ENCODE measurements around the gene DPRX.
"Not testable (repeated sequence)": the region's sequence is repeated elsewhere in the genome, so short reads cannot be mapped to it uniquely, and the experiment has no call there.

DPRX gene

DNA sequence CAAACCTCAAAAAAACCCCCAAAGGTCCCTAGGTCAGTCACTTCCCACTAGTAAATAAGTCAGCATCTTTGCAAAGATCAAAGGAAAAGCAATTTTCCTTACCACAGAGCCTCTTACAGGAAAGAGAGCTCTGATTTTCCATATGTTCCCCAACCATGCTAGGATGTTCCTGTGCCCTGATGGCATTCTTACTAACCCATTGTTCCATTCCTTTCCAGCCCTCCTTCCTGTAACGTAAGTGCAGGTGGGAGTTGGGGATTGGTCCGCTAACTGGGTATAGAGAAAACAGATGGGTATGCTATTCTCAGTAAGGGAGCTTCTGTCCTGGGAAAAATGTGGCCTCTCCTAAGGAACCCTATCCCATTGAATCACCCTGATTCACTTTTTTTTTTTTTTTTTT is 14.3 kb downstream of the DPRX start:
- no peak for DNase-seq (ENCODE audit: low spot score)
- no peak for FAIRE-seq

DNA sequence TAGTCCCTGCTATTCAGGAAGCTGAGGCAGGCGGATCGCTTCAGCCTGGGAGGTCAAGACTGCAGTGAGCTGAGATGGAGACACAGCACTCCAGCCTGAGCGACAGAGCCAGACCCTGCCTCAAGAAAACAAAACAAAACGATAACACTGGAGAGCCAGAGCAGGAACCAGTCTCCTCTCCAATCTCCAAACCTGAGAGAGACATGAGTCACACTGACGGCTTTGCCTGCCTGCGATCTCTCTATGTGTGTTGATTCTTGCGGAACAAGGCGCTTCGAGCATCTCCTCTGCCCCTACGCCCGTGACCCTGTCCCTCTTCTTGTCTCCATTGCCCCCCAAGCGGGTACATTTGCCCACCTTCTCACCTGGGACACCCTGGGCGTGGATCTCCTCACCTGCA is 15.6 kb downstream of the DPRX start:
- FAIRE-seq = no peak

DNA sequence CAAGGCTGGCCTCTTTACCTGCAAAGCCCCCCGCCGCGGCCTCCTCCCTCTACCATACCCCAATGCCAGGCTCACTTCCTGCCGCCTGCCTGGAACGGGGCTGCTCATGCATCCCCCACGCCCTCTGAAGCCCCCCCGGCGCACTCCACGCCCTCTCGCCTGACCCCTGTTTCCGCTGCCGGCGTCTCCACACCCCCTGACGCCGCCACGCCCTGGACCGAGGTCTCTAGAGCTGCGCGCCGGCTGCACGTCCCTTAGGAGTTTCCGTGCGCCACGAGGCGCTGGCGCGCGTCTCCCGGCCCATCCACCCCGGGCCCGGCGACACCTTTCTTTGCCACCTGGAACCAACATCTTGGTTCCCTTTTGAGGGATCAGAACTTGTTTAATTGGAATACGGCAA is 16.0 kb downstream of the DPRX start:
- no peak for FAIRE-seq

More for the DNA sequence above, 15.6 kb downstream of the DPRX start:
- no peak for DNase-seq (ENCODE audit: low spot score)

DNA sequence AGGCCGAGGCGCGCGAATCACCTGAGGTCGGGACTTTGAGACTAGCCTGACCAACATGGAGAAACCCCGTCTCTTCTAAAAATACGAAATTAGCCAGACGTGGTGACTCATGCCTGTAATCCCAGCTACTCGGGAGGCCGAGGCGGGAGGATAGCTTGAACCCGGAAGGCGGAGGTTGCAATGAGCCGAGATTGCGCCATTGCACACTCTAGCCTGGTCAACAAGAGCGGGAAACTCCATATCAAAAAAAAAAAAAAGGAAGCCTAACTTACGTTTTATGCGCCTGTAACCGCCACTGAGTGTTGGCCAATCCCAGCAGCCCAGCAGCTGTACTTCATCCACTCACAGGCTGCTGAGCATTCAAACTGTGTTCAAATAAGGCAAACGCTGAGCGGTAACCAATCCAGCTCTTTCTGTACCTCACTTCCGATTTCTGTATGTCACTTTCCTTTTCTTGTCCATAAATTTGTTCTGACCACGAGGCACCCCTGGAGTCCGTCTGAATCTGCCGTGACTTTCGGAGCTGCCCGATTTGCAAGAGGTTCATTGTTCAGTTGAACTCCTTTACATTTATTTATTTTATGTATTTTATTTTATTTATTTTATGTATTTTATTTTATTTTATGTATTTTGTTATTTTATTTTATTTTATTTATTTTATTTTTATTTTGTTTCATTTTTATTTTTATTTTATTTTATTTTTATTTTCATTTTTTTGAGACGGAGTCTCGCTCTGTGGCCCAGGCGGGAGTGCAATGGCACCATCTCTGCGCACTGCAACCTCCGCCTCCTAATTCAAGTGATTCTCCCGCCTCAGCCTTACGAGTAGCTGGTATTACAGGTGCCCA is 18.2 kb downstream of the DPRX start:
- no peak for FAIRE-seq
- no peak for DNase-seq (ENCODE audit: low spot score)

More for the DNA sequence above, 16.0 kb downstream of the DPRX start:
- DNase-seq (ENCODE audit: low spot score) = no peak

DNA sequence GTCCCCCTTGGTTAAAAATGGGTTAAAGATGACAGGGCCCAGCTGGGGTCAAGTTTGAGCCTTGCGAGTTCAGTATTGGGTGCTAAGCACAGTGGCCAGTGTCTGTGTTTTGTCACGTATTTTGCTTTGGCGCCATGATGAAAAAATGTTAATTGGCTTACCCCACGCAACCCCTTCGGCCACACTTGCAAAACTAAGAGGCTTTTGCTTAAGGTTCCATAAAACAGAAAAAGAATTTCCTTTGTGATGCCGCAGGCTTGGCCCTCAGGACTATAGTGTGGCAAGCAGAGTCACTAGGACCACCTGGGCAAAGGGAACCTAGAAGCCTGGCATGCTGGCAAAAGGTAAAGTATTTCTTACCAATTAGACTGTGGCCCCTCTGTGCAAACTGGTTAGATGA is 20.7 kb downstream of the DPRX start:
- FAIRE-seq (no peak), DNase-seq (ENCODE audit: low spot score) (no peak)

DNA sequence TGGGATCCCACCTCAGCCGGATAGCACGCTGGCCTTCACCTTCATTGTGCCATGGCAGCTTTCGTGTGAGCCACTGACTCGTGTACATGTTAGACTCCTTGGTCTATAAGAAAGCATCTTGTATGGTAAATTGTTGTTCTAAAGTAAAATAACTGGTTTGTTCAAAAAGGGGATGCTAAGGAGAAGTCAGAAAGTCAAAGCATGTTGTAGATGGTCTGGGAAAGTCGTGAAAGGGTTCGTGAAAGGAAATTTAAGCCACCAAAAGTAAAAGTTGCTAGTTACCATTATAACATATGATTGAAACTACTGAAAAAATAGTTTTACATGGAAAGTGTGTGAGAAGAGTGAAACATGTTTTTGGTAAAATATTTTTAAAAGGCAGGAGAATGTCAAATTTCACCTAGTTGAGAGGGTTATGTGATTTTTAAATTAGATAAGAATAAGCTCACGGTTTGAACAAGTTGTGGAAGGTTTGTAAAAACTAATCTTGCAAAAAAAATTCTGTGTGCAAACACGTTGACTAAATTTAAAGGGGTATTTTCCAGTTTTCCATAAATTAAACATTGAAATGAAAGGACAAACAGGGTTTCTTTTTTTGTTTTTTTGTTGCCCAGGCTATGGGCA is 23.4 kb downstream of the DPRX start:
- FAIRE-seq (no peak), DNase-seq (ENCODE audit: low spot score) (no peak)

DNA sequence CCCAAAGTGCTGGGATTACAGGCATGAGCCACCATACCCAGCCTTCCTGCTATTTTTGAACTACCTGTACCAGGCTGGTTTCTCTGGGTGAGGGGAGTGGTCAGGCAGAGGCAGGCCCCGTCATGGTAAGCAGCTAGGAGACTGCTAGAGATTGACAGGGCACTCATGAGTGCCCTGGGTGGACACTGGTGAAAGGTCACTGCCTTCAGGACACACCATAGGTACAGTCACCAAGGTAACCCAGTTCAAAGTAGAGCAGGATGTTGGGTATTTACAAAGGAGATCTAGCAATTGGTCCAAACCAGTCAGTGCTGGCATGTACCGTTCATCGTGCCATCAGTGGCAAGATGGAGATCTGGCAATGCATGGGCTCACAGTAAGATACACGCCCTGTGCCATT is 25.5 kb downstream of the DPRX start:
- no peak for DNase-seq (ENCODE audit: low spot score)
- no peak for FAIRE-seq

DNA sequence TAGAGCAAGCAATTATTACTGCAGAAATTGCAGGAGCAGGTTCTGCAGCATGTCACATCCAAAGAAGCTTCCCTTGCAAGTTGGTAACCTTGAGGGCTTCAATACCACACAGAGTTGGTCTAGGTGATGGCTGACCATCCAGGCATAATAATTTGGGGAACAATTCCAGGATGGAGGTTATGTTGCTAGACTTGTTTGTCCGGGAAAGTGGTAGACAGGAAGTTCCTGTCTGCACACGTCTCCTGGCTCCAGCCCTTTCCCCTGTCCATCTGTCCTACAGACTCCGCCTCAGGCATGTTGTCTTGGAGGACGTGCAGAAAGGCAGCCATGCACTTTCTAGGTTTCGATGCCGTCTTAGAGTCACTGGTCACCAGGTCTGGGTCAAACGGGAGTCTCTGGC is 26.0 kb downstream of the DPRX start:
- no peak for FAIRE-seq
- DNase-seq (ENCODE audit: low spot score) = no peak

DNA sequence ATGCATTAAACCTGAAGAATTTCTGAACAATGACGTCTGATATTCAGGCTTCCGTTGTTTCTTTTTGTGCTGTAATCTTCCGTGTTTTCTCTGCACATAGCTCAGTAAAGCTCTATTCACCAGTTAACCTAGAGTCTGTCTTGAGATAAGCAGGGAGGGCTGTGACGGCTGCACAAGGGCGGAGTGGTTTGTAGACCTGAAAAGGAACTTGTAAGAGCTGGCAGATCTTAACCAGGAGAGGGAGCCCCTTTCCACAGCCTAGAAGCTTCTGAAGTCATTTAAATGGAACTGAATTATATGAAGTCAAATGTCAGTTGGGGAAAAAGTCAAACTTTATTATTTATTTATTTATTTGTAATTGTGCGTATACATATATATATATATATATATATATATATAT is 27.5 kb downstream of the DPRX start:
- FAIRE-seq = no peak
- no peak for DNase-seq (ENCODE audit: low spot score)

DNA sequence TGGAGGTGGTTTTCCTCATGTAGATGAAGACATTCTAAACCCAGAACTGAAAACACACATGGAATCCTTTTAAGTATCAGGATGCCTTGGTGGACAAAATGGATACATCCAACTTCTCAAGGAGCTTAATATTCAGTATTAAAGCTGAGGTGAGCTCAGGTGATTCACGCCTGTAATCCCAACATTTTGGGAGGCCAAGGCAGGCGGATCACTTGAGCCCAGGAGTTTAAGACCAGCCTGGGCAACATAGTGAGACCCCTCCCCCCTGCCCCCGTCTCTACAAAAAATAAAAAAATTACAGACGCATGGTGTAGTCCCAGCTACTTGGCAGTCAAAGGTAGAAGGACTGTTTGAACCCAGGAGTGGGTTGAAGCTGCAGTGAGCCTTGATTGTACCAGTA is 28.8 kb downstream of the DPRX start:
- DNase-seq (ENCODE audit: low spot score) (no peak), FAIRE-seq (no peak)

DNA sequence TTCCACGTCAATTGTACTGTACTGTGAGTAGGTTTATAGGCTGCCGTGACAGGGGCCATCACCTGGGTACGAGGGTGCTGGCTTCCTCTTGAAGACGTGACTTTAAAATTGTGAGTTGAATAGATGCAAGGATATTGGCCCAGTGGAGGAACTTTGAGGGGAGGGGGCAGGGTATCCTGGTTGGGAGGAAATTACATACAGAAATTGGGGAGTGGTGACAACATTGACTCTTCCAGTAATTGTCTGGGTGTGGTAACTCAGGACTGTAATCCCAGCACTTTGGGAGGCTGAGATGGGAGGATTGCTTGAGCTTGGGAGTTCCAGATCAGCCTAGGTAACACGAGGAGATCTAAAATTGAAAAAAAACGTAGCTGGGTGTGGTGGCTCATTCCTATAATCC is 30.4 kb downstream of the DPRX start:
- FAIRE-seq (no peak), DNase-seq (ENCODE audit: low spot score) (no peak)

DNA sequence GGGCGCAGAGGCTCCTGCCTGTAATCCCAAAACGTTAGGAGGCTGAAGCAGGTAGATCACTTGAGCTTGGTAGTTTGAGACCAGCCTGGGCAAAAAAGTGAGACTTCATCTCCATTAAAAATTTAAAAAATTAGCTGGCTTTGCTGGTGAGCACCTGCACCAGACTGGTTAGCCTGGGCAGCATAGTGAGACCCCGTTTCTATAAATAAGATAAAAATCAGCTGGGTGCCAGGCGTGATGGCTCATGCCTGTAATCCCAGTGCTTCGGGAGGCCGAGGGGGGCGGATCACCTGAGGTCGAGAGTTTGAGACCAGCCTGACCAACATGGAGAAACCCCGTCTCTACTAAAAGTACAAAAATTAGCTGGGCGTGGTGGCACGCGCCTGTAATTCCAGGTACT is 32.4 kb downstream of the DPRX start:
- FAIRE-seq = no peak
- no peak for DNase-seq (ENCODE audit: low spot score)

DNA sequence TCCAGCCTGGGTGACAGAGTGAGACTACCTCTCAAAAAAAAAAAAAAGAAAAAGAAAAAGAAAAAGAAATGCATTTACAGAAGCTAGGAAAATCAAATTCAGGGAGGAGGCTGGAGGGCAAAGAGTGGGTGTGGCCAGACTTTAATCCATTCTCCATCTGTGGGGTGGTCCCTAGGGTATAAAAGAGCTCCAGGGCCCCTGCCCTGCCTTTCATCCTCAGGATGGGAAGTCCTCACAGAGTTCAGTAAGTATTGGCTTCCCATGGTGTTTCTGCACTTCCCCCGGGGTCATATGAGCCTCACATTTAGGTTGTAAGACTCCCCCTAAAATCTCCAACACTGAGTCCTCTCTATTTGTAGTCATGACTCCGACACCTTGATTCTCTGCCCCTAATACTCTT is 33.0 kb downstream of the DPRX start:
- FAIRE-seq (no peak), DNase-seq (ENCODE audit: low spot score) (no peak)

DNA sequence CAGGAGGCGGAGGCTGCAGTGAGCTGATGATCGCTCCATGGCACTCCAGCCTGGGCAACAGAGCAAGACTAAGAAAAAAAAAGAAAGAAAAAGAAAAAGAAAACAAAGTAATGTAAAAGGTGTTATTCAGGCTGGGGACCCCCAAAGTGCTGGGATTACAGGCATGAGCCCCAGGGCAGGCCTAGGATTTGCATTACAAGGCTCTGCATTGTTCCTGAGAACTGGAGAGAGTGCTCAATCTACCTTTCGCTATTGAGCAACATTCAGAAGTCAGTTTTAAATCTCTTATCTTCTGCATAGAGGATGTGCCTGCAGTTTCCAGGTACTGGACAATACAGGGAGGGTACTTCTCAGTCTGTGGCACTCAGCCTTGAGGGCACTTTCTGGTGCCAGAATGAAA is 34.5 kb downstream of the DPRX start:
- not testable (repeated sequence) for FAIRE-seq; DNase-seq (ENCODE audit: low spot score)

DNA sequence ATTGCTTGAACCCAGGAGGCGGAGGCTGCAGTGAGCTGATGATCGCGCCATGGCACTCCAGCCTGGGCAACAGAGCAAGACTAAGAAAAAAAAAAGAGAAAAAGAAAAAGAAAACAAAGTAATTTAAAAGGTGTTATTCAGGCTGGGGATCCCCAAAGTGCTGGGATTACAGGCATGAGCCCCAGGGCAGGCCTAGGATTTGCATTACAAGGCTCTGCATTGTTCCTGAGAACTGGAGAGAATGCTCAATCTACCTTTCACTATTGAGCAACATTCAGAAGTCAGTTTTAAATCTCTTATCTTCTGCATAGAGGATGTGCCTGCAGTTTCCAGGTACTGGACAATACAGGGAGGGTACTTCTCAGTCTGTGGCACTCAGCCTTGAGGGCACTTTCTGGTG is 37.0 kb downstream of the DPRX start:
- not testable (repeated sequence) for FAIRE-seq; DNase-seq (ENCODE audit: low spot score)

DNA sequence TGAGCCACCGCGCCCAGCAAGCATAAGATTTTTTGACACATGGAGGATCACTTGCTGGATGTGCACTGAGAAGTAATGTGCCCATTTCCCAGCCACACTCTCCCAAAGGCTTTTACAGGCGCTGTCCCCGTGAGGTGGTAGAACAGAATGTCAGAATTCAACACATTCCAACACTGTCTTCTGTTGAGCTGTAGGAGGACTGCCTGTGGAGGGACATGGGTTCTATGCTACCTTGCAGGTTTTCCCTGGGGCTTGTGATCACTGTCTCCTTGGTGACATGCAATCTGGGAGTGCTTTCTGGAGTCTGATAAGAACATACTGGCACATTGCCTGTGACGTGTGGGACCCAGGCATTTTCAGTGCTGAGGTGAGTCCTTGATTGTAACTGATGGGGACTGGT is 38.5 kb downstream of the DPRX start:
- DNase-seq (ENCODE audit: low spot score) = no peak
- FAIRE-seq = no peak

DNA sequence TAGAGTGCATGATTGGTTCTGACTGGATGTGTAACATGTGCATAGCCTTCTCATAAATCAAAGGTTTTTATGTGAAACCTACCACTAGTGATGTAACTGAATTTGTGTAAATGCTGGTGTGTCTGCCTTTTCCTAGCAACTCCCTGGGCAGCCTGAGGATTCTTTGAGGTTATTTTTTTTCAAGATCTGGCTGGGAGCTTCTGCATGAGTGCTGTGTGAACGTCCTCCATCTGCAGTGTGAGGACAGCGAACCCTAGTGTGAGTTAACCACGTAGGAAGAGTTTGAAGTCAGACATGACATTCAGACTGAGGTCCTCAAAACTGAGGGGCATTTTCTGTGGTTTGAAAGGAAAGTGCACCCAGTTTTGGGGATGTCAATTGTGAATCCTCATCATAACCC is 39.9 kb downstream of the DPRX start:
- no peak for FAIRE-seq

More for the DNA sequence above, 39.9 kb downstream of the DPRX start:
- DNase-seq (ENCODE audit: low spot score) = no peak

Data from RCC 7860 (cell line).